Endothelial cell of umbilical vein (primary cell): ENCODE results near the gene NPHS1. TPM values are rescaled to one million over a fixed set of nuclear protein-coding genes. Genes with fewer than 3 reads are reported as not detected.

Experiments
- BruUV-seq: library from RNA; stranded (reverse); fragments of 400-500 nt; replicated peaks from 2 replicates; lab custom pipeline; 2021; lab: Mats Ljungman, UMichigan
- CTCF ChIA-PET: fragments of 300-600, 350-600 bp; sonication (Branson Sonifier 250); formaldehyde crosslinking; loops from one replicate; lab custom pipeline; 2021; ENCODE audit warnings: antibody characterized with exemption, inconsistent platforms; lab: Charles Lee
- POLR2A ChIA-PET: fragments of 300-600, 350-600 bp; sonication (Branson Sonifier 250); formaldehyde crosslinking; loops from one replicate; lab custom pipeline; 2021; ENCODE audit warnings: antibody characterized with exemption, inconsistent platforms; lab: Charles Lee
- DNase-seq: peaks from one replicate; pipeline ENCODE4 v3.0.0-alpha.2; 2011; ENCODE audit warnings: low read depth, low spot score
- FAIRE-seq: peaks from 2 replicates; lab custom pipeline; 2011; peaks lifted over from hg19 to GRCh38; lab: Jason Lieb, UNC
- H2AFZ ChIP-seq: 2 replicates; pipeline ENCODE4 v1.6.0; 2012; ENCODE audit warnings: low read depth, low read length, control low read depth, inconsistent platforms
- H3K27ac ChIP-seq: 2 replicates; pipeline ENCODE4 v1.5.1; 2011; ENCODE audit warnings: low read depth, mild to moderate bottlenecking, control low read depth, low read length, moderate library complexity; ENCODE audit not compliant: insufficient read depth
- H3K27me3 ChIP-seq, 2 experiments: 2 replicates each; pipeline versions ENCODE4 v1.6.0 to v1.6.1; 2011; ENCODE audit warnings: low read length in 2 of 2, mixed read lengths in 1 of 2; ENCODE audit not compliant: control insufficient read depth in 2 of 2, insufficient read depth in 2 of 2
- H3K36me3 ChIP-seq, 2 experiments: 2 replicates in 1 of 2; 3 replicates in 1 of 2; pipeline ENCODE4 v1.5.1; 2011; ENCODE audit warnings: low read length in 2 of 2, mild to moderate bottlenecking in 1 of 2, moderate library complexity in 1 of 2; ENCODE audit not compliant: control insufficient read depth in 2 of 2, insufficient read depth in 2 of 2; ENCODE audit errors: extremely low read depth in 1 of 2
- H3K4me1 ChIP-seq: 3 replicates; pipeline ENCODE4 v1.5.1; 2011; ENCODE audit warnings: mild to moderate bottlenecking, low read length; ENCODE audit not compliant: control insufficient read depth, insufficient read depth; ENCODE audit errors: extremely low read depth
- H3K4me2 ChIP-seq: 2 replicates; pipeline ENCODE4 v1.6.1; 2011; ENCODE audit warnings: low read length, control low read depth, mixed read lengths; ENCODE audit not compliant: insufficient read depth
- H3K4me3 ChIP-seq, 3 experiments: fragments of 200-600 bp in 1 of 3; sonication (generic), shearing (Covaris generic) in 1 of 3; replicated peaks in 1 of 3; 2 replicates each; pipeline ENCODE4 v1.5.1; 2011 to 2016; ENCODE audit warnings: control low read depth in 3 of 3, low read length in 3 of 3, mild to moderate bottlenecking in 2 of 3, inconsistent platforms in 1 of 3, low read depth in 1 of 3, moderate library complexity in 1 of 3; ENCODE audit not compliant: insufficient read depth in 1 of 3
- H3K79me2 ChIP-seq: 2 replicates; pipeline ENCODE4 v1.6.0; 2012; ENCODE audit warnings: low read length, inconsistent platforms; ENCODE audit not compliant: control insufficient read depth, insufficient read depth
- H3K9ac ChIP-seq: replicated peaks from 2 replicates; pipeline ENCODE3; 2011; ENCODE audit warnings: low read length, control low read depth; ENCODE audit not compliant: insufficient read depth; ENCODE audit errors: extremely low read depth
- H3K9me1 ChIP-seq: replicated peaks from 3 replicates; pipeline ENCODE4 v1.6.0; 2011; ENCODE audit warnings: mild to moderate bottlenecking, low read length; ENCODE audit not compliant: control insufficient read depth, insufficient read depth; ENCODE audit errors: extremely low read depth
- H3K9me3 ChIP-seq: replicated peaks from 2 replicates; pipeline ENCODE4 v1.5.1; 2012; ENCODE audit warnings: low read length, inconsistent platforms; ENCODE audit not compliant: control insufficient read depth, insufficient read depth
- H4K20me1 ChIP-seq: replicated peaks from 2 replicates; pipeline ENCODE3; 2011; ENCODE audit warnings: mild to moderate bottlenecking, low read length; ENCODE audit not compliant: control insufficient read depth, insufficient read depth; ENCODE audit errors: extremely low read depth
- CTCF ChIP-seq, 2 donors: IDR thresholded peaks; 1 replicate in 1 of 2; 2 replicates in 1 of 2; pipeline ENCODE4 v1.5.1; 2011; ENCODE audit warnings: low read length in 2 of 2, mild to moderate bottlenecking in 2 of 2, moderate library complexity in 2 of 2, control low read depth in 1 of 2, inconsistent platforms in 1 of 2, low read depth in 1 of 2; ENCODE audit not compliant: insufficient read depth in 1 of 2; ENCODE audit errors: extremely low read depth in 1 of 2
- EZH2 ChIP-seq: IDR thresholded peaks from 2 replicates; pipeline ENCODE4 v1.6.1; 2012; ENCODE audit warnings: borderline replicate concordance, low read depth, mild to moderate bottlenecking, moderate library complexity, low read length, inconsistent platforms; ENCODE audit not compliant: severe bottlenecking
- FOS ChIP-seq: IDR thresholded peaks from 2 replicates; pipeline ENCODE4 v1.6.1; 2011; ENCODE audit warnings: mild to moderate bottlenecking, low read length, moderate library complexity, borderline replicate concordance; ENCODE audit not compliant: insufficient read depth
- GATA2 ChIP-seq: IDR thresholded peaks from 2 replicates; pipeline ENCODE4 v1.7.0; 2011; ENCODE audit warnings: low read depth, mild to moderate bottlenecking, moderate library complexity, mixed read lengths, low read length; ENCODE audit not compliant: insufficient read length, insufficient read depth
- JUN ChIP-seq: IDR thresholded peaks from 2 replicates; pipeline ENCODE4 v1.6.1; 2011; ENCODE audit warnings: borderline replicate concordance, low read depth; ENCODE audit not compliant: insufficient read length, insufficient read depth
- MYC ChIP-seq: IDR thresholded peaks from one replicate; pipeline ENCODE4 v1.6.1; 2011; ENCODE audit warnings: mild to moderate bottlenecking, low read depth, low read length
- POLR2A ChIP-seq: IDR thresholded peaks from 2 replicates; pipeline ENCODE4 v1.6.1; 2012; ENCODE audit warnings: low read depth, mild to moderate bottlenecking, control low read depth, low read length
- POLR2AphosphoS5 ChIP-seq: IDR thresholded peaks from 2 replicates; pipeline ENCODE4 v1.6.1; 2012; ENCODE audit warnings: low read depth, mild to moderate bottlenecking, control low read depth, low read length, moderate library complexity; ENCODE audit not compliant: insufficient read depth
- dilution Hi-C: fragments of 300-500 bp; cut with MboI; formaldehyde crosslinking; loops from one replicate; pipeline ENCODE4 v1.15.0; 2019; ENCODE audit warnings: low sequenced_read_pairs; ENCODE audit not compliant: extremely low pct_ligation_motif_present
- intact Hi-C: fragments of 100-400 bp; cut with micrococcal nuclease; formaldehyde crosslinking; loops from one replicate; pipeline ENCODE4 v1.10.0; 2022
- polyA plus RNA-seq, 4 experiments: library from polyadenylated mRNA; depleted of rRNA in 3 of 4; stranded (reverse) in 3 of 4; unstranded in 1 of 4; fragments of >200 nt; gene quantifications; 2 replicates each; pipeline versions ENCODE4 v1.2.1 to v1.2.3, GENCODE V29; 2011 to 2012; ENCODE audit warnings: missing spikeins in 1 of 4
- total RNA-seq: library from RNA; stranded (reverse); gene quantifications from 2 replicates; pipeline ENCODE4 v1.2.3, GENCODE V29; 2021
- TF ChIP-seq, protein P1 (sequence below): IDR thresholded peaks from 2 replicates; pipeline ENCODE4 v1.6.1; 2011; ENCODE audit not compliant: insufficient read depth, insufficient read length

The NPHS1 gene
- total and polyA plus RNA-seq, 2 donors (not counting 3 experiments of a cell fraction or from before 2014, with no cell fraction given): not detected

DNA sequence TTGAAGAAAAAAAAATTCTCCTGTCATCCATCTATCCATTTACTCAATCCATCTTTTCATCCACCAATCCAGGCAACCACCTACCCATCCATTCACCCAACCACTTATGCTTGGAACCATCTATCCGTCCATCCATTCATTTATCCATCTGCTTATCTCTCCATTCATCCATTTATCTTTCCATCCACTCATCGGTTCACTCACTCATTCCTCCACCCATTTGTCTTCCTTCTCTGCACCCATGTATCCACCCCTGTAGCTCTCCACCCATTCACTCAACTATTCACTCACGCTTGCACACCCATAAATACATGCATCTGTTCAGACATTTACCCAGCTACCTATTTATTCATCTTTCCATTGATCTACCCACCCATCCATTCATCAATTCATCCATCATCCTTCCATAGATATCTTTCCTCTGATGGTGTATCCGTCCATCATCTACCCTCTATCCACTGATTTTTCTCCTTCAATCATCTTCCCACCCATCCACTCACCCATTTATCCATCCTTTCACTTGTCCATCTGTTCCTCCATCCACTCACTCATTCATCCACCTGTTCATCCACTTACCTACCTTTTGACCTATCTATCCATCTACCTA is 9.5 kb downstream of the NPHS1 start:
- H3K4me2 ChIP-seq: no peak overlapping the region
- no peaks in the 10 kb centered on the region for H3K36me3 ChIP-seq
- H3K27me3 ChIP-seq: peaks cover 20 to 30% of the 10 kb centered on the region in 2 experiments
- no peaks in the 10 kb centered on the region for H3K4me1 ChIP-seq
- no peak for FAIRE-seq
- no peak overlapping the region for H2AFZ ChIP-seq
- H3K9me1 ChIP-seq: no peaks in the 10 kb centered on the region
- CTCF ChIA-PET: no interaction called here
- no peak overlapping the region for H3K9ac ChIP-seq
- intact Hi-C loops (no loop called here), dilution Hi-C loops (no loop called here)
- no peak overlapping the region for H3K27ac ChIP-seq
- no peaks in the 10 kb centered on the region for H3K79me2 ChIP-seq
- no peaks in the 10 kb centered on the region for H3K9me3 ChIP-seq
- DNase-seq: no peak
- TF ChIP-seq POLR2AphosphoS5 (no peak), EZH2 (no peak), FOS (no peak), CTCF (IDR thresholded peaks at IDR 0.05; ENCODE audit: extremely low read depth in 1 of 2, insufficient read depth in 1 of 2, low read depth in 1 of 2, low read length in 2 of 2) (no peak), JUN (no peak), POLR2A (no peak), MYC (no peak), GATA2 (no peak)
- TF ChIP-seq, protein P1, sequence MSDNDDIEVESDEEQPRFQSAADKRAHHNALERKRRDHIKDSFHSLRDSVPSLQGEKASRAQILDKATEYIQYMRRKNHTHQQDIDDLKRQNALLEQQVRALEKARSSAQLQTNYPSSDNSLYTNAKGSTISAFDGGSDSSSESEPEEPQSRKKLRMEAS: no peak
- H4K20me1 ChIP-seq: no peaks in the 10 kb centered on the region
- no TSS peak for BruUV-seq
- POLR2A ChIA-PET: no interaction called here
- no peak overlapping the region for H3K4me3 ChIP-seq
